PC-3 (cell line): ENCODE data around the gene ACY1. TPM values are rescaled to one million over a fixed set of nuclear protein-coding genes. Genes with fewer than 3 reads are reported as not detected.

Experiments
- ATAC-seq: fragments of 200-7000 bp; cut with Tn5 transposase; 2 replicates; pipeline ENCODE4 v1.9.1; 2020; ENCODE audit warnings: mild to moderate bottlenecking, moderate library complexity
- BruUV-seq: library from RNA; stranded (reverse); fragments of 400-500 nt; replicated peaks from 2 replicates; lab custom pipeline; 2021; lab: Mats Ljungman, UMichigan
- CTCF ChIA-PET: fragments of 300-600 bp; sonication (Branson Sonifier 250); formaldehyde crosslinking; loops from one replicate; lab custom pipeline; 2022; ENCODE audit warnings: antibody characterized with exemption; lab: Charles Lee
- POLR2A ChIA-PET: fragments of 300-600 bp; sonication (Branson Sonifier 250); formaldehyde crosslinking; loops from one replicate; lab custom pipeline; 2022; ENCODE audit warnings: antibody characterized with exemption; ENCODE audit not compliant: unreplicated experiment; lab: Charles Lee
- DNase-seq: peaks from one replicate; pipeline ENCODE4 v3.0.0-alpha.2; 2015
- H2AFZ ChIP-seq: fragments of 300-600 bp; sonication (generic); 2 replicates; pipeline ENCODE4 v1.6.0; 2016; ENCODE audit warnings: antibody characterized with exemption, low read length
- H3F3A ChIP-seq: fragments of 300-600 bp; sonication (generic); one replicate; pipeline ENCODE4 v1.6.0; 2017; ENCODE audit warnings: antibody characterized with exemption, low read length, control low read depth, mild to moderate bottlenecking; ENCODE audit not compliant: unreplicated experiment
- H3K27ac ChIP-seq: fragments of 300-600 bp; sonication (generic); 2 replicates; pipeline ENCODE4 v1.5.1; 2016; ENCODE audit warnings: mild to moderate bottlenecking, low read length
- H3K27me3 ChIP-seq: fragments of 300-600 bp; sonication (generic); 2 replicates; pipeline ENCODE4 v1.6.1; 2016; ENCODE audit warnings: low read length, mixed read lengths
- H3K36me3 ChIP-seq: fragments of 300-600 bp; sonication (generic); 2 replicates; pipeline ENCODE4 v1.6.1; 2016; ENCODE audit warnings: low read depth, mixed run types, low read length, mixed read lengths
- H3K4me1 ChIP-seq: fragments of 300-600 bp; sonication (generic); 2 replicates; pipeline ENCODE4 v1.5.1; 2016; ENCODE audit warnings: low read length; ENCODE audit not compliant: insufficient read depth
- H3K4me2 ChIP-seq: fragments of 300-600 bp; sonication (generic); 2 replicates; pipeline ENCODE4 v1.6.0; 2016; ENCODE audit warnings: low read length
- H3K4me3 ChIP-seq: fragments of 300-600 bp; sonication (generic); 2 replicates; pipeline ENCODE4 v1.5.1; 2016; ENCODE audit warnings: mild to moderate bottlenecking, low read length, mixed read lengths
- H3K79me2 ChIP-seq: fragments of 300-600 bp; sonication (generic); 2 replicates; pipeline ENCODE4 v1.6.1; 2017; ENCODE audit warnings: low read length, mixed read lengths
- H3K9ac ChIP-seq: fragments of 300-600 bp; sonication (generic); 2 replicates; pipeline ENCODE4 v1.6.0; 2016; ENCODE audit warnings: mild to moderate bottlenecking, low read length
- H3K9me2 ChIP-seq: fragments of 300-600 bp; sonication (generic); replicated peaks from 2 replicates; pipeline ENCODE4 v1.6.1; 2016; ENCODE audit warnings: mixed run types, low read length, mixed read lengths
- H3K9me3 ChIP-seq: fragments of 300-600 bp; sonication (generic); 2 replicates; pipeline ENCODE4 v1.6.1; 2016; ENCODE audit warnings: low read length, mixed read lengths
- H4K20me1 ChIP-seq: fragments of 300-600 bp; sonication (generic); 2 replicates; pipeline ENCODE4 v1.6.1; 2016; ENCODE audit warnings: low read length, mixed read lengths
- CTCF ChIP-seq: fragments of 300-600 bp; sonication (generic); conservative IDR thresholded peaks from 2 replicates; pipeline ENCODE4 v1.5.1; 2017; ENCODE audit warnings: antibody characterized with exemption, low read depth, mild to moderate bottlenecking, low read length
- EZH2 ChIP-seq: fragments of 300-600 bp; sonication (generic); IDR thresholded peaks from one replicate; pipeline ENCODE4 v1.6.1; 2017; ENCODE audit warnings: antibody characterized with exemption, mild to moderate bottlenecking, low read length; ENCODE audit not compliant: unreplicated experiment
- EZH2phosphoT487 ChIP-seq: fragments of 300-600 bp; sonication (generic); IDR thresholded peaks from 2 replicates; pipeline ENCODE4 v1.6.1; 2018; ENCODE audit warnings: mild to moderate bottlenecking, antibody characterized with exemption, low read length, borderline replicate concordance
- intact Hi-C: fragments of 100-400 bp; cut with micrococcal nuclease; formaldehyde crosslinking; loops from 2 replicates; pipeline ENCODE4 v1.9.0; 2023
- total RNA-seq: library from RNA; depleted of rRNA; stranded (reverse); fragments of >200 nt; gene quantifications from 2 replicates; pipeline ENCODE4 v1.2.3, GENCODE V29; 2014

ACY1 gene
- total RNA-seq, 1 experiment from 2014 or later: 71.3 TPM

DNA sequence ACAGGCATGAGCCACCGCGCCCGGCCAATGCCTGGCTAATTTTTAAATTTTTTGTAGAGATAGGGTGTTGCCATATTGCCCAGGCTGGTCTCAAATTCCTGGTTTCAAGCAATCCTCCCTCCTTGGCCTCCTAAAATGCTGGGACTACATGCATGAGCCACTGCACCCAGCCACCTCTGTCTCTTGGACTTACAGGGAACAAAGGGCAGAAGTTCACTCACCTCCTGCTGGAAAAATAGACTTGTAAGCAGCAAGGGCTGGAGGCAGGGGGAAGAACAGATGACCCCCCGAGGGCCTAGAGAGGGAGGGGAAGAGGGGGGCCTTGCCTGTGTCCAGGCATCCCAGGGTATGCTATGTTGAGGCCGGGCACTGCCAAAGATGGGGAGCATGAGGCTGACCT is 50.9 kb downstream of the ACY1 start:
- H3F3A ChIP-seq: no peaks in the 10 kb centered on the region
- TF ChIP-seq EZH2phosphoT487: no peak
- H2AFZ ChIP-seq: no peak overlapping the region
- H3K27ac ChIP-seq: no peak overlapping the region
- H4K20me1 ChIP-seq: no peaks in the 10 kb centered on the region
- peaks cover 19% of the 10 kb centered on the region for H3K4me1 ChIP-seq
- H3K79me2 ChIP-seq: no peaks in the 10 kb centered on the region
- ChIA-PET CTCF (no interaction called here), POLR2A (no interaction called here)
- ATAC-seq: no peak
- H3K4me3 ChIP-seq: no peak overlapping the region
- intact Hi-C loops: no loop called here
- H3K9me2 ChIP-seq: no peaks in the 10 kb centered on the region
- BruUV-seq: no TSS peak
- H3K9ac ChIP-seq: no peak overlapping the region
- DNase-seq: no peak
- no peak overlapping the region for H3K4me2 ChIP-seq
- no peaks in the 10 kb centered on the region for H3K9me3 ChIP-seq
- H3K36me3 ChIP-seq: no peaks in the 10 kb centered on the region
- no peaks in the 10 kb centered on the region for H3K27me3 ChIP-seq

GRCh38 chr3:52034651-52035050 is 51.3 kb downstream of the ACY1 start:
- Histone ChIP-seq H3K36me3 (no peaks in the 10 kb centered on the region), H2AFZ (no peak overlapping the region), H3K9me2 (no peaks in the 10 kb centered on the region), H3K4me1 (peaks cover 19% of the 10 kb centered on the region), H4K20me1 (no peaks in the 10 kb centered on the region), H3K4me2 (no peak overlapping the region), H3K9ac (no peak overlapping the region), H3K4me3 (no peak overlapping the region), H3K27ac (no peak overlapping the region), H3K9me3 (no peaks in the 10 kb centered on the region), H3F3A (no peaks in the 10 kb centered on the region), H3K27me3 (no peaks in the 10 kb centered on the region), H3K79me2 (no peaks in the 10 kb centered on the region)
- DNase-seq (no peak), ATAC-seq (no peak)
- POLR2A ChIA-PET: no interaction called here
- intact Hi-C loops: no loop called here
- no peak for TF ChIP-seq EZH2phosphoT487
- no peak for TF ChIP-seq CTCF
- TF ChIP-seq EZH2: no peak
- BruUV-seq: no TSS peak
- CTCF ChIA-PET: no interaction called here

DNA sequence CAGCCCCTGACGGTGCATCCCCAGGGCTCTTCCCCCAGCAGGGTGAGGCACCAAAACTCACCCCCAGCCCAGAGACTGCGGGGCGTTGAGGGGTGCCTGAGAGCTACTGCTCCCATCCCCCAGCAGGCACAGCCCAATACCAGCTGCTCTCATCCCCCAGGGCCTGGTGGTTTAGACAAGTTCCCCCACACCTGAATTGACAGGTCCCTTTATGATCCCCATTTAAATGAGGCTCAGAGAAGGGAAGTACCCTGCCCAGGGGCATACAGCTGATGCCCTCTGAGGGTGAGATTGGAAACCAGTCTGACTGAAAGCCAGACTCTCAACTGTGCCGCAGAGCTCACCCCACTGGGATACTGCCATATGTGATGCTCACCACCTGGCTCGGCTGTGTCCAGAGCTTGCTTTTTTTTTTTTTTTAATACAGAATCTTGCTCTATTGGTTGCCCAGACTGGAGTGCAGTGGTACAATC is 52.9 kb downstream of the ACY1 start:
- Histone ChIP-seq H3K9ac (no peak overlapping the region), H3K9me2 (no peaks in the 10 kb centered on the region), H3F3A (no peaks in the 10 kb centered on the region), H3K4me3 (no peak overlapping the region), H3K27me3 (no peaks in the 10 kb centered on the region), H3K9me3 (no peaks in the 10 kb centered on the region), H2AFZ (no peak overlapping the region), H4K20me1 (no peaks in the 10 kb centered on the region), H3K27ac (no peak overlapping the region), H3K4me1 (peaks cover 19% of the 10 kb centered on the region), H3K4me2 (no peak overlapping the region), H3K36me3 (no peaks in the 10 kb centered on the region), H3K79me2 (no peaks in the 10 kb centered on the region)
- no peak for DNase-seq
- intact Hi-C loops: no loop called here
- no TSS peak for BruUV-seq
- POLR2A ChIA-PET: interaction anchor here (0.6 kb wide), 1 partner anchor 25 kb away, joined by 3 read pairs; no protein-coding TSS in a partner anchor
- TF ChIP-seq EZH2: no peak
- no peak for TF ChIP-seq CTCF
- TF ChIP-seq EZH2phosphoT487: no peak
- no peak for ATAC-seq
- CTCF ChIA-PET: interaction anchor here (0.6 to 2.4 kb wide), 5 partner anchors 14 to 184 kb away, joined by 3 to 15 read pairs (median 6); partner anchors contain the start of gene DUSP7
